HCT116 (cell line): Measurements from ENCODE around the gene AMZ1. TPM values are rescaled to one million over a fixed set of nuclear protein-coding genes. Genes with fewer than 3 reads are reported as not detected.

Experiments
- ATAC-seq: fragments of 200-7000 bp; cut with Tn5 transposase; 2 replicates; pipeline ENCODE4 v1.9.1; 2020; ENCODE audit warnings: mild to moderate bottlenecking, moderate library complexity
- BruUV-seq: library from RNA; stranded (reverse); fragments of 400-500 nt; replicated peaks from 2 replicates; lab custom pipeline; 2021; lab: Mats Ljungman, UMichigan
- CTCF ChIA-PET: fragments of 300-600 bp; sonication (Branson Sonifier 250); formaldehyde crosslinking; loops from one replicate; lab custom pipeline; 2021; ENCODE audit warnings: antibody characterized with exemption; lab: Charles Lee
- POLR2A ChIA-PET: fragments of 300-600, 350-600 bp; sonication (Branson Sonifier 250); formaldehyde crosslinking; loops from one replicate; lab custom pipeline; 2021; ENCODE audit warnings: antibody characterized with exemption; lab: Charles Lee
- RAD21 ChIA-PET, 2 experiments: fragments of 300-600 bp; sonication (Branson Sonifier 250); formaldehyde crosslinking; loops; one replicate each; lab custom pipeline; 2023; ENCODE audit warnings: low total read pairs in 2 of 2; ENCODE audit not compliant: uncharacterized antibody in 2 of 2, unreplicated experiment in 2 of 2, low non-redundant PET in 1 of 2; lab: Charles Lee
- DNase-seq: peaks from one replicate; pipeline ENCODE4 v3.0.0-alpha.2; 2010; ENCODE audit warnings: low read depth, low spot score
- H2AFZ ChIP-seq: fragments of 200-600 bp; shearing (Covaris generic), sonication (generic); 2 replicates; pipeline ENCODE4 v1.6.1; 2017; ENCODE audit warnings: low read depth, mixed run types, mixed read lengths, antibody characterized with exemption, low read length; ENCODE audit not compliant: poor library complexity, severe bottlenecking
- H3K27ac ChIP-seq: 2 replicates; pipeline ENCODE4 v1.5.1; 2012; ENCODE audit warnings: low read depth, low read length
- H3K27me3 ChIP-seq: fragments of 200-600 bp; sonication (generic); 2 replicates; pipeline ENCODE4 v1.6.1; 2016; ENCODE audit warnings: mixed run types, low read length, mixed read lengths; ENCODE audit not compliant: insufficient read depth
- H3K36me3 ChIP-seq, 2 experiments: fragments of 200-500 bp in 1 of 2; fragments of 200-600 bp in 1 of 2; sonication (Bioruptor generic) in 1 of 2; sonication (generic) in 1 of 2; 2 replicates each; pipeline versions ENCODE4 v1.5.1 to v1.6.1; 2014 to 2016; ENCODE audit warnings: low read length in 2 of 2, inconsistent platforms in 1 of 2, mixed read lengths in 1 of 2, mixed run types in 1 of 2; ENCODE audit not compliant: insufficient read depth in 2 of 2, control insufficient read depth in 1 of 2
- H3K4me1 ChIP-seq, 2 experiments: fragments of 200-600 bp in 1 of 2; sonication (generic) in 1 of 2; 2 replicates each; pipeline versions ENCODE4 v1.5.1 to v1.6.1; 2012 to 2017; ENCODE audit warnings: low read length in 2 of 2, inconsistent platforms in 1 of 2, mild to moderate bottlenecking in 1 of 2, mixed read lengths in 1 of 2, mixed run types in 1 of 2, moderate library complexity in 1 of 2; ENCODE audit not compliant: insufficient read depth in 2 of 2, control insufficient read depth in 1 of 2
- H3K4me2 ChIP-seq: fragments of 200-600 bp; sonication (generic); 2 replicates; pipeline ENCODE4 v1.6.1; 2017; ENCODE audit warnings: mixed run types, low read length, mixed read lengths
- H3K4me3 ChIP-seq, 2 experiments: fragments of 200-600 bp in 1 of 2; sonication (generic) in 1 of 2; replicated peaks in 1 of 2; 2 replicates each; pipeline ENCODE4 v1.5.1; 2011 to 2016; ENCODE audit warnings: low read length in 2 of 2, control low read depth in 1 of 2, low read depth in 1 of 2, mild to moderate bottlenecking in 1 of 2, mixed read lengths in 1 of 2, mixed run types in 1 of 2
- H3K79me2 ChIP-seq: fragments of 200-600 bp; sonication (generic); 2 replicates; pipeline ENCODE4 v1.6.1; 2017; ENCODE audit warnings: mild to moderate bottlenecking, mixed run types, low read length, moderate library complexity, mixed read lengths; ENCODE audit not compliant: insufficient read depth
- H3K9ac ChIP-seq: fragments of 200-600 bp; sonication (generic); 2 replicates; pipeline ENCODE4 v1.6.1; 2016; ENCODE audit warnings: low read length, mixed read lengths
- H3K9me2 ChIP-seq: fragments of 200-600 bp; sonication (generic), shearing (Covaris generic); 2 replicates; pipeline ENCODE4 v1.6.1; 2017; ENCODE audit warnings: mixed run types, mild to moderate bottlenecking, moderate library complexity; ENCODE audit not compliant: insufficient read depth
- H3K9me3 ChIP-seq, 2 experiments: fragments of 200-500 bp in 1 of 2; fragments of 200-600 bp in 1 of 2; sonication (Bioruptor generic) in 1 of 2; sonication (generic) in 1 of 2; 2 replicates each; pipeline ENCODE4 v1.6.1; 2014 to 2017; ENCODE audit warnings: low read length in 2 of 2, mixed read lengths in 2 of 2, inconsistent platforms in 1 of 2, low read depth in 1 of 2, mild to moderate bottlenecking in 1 of 2, mixed run types in 1 of 2, moderate library complexity in 1 of 2; ENCODE audit not compliant: control insufficient read depth in 1 of 2, insufficient read depth in 1 of 2
- H4K20me1 ChIP-seq: fragments of 200-600 bp; sonication (generic), shearing (Covaris generic); 2 replicates; pipeline ENCODE4 v1.6.1; 2017; ENCODE audit warnings: mixed run types, mild to moderate bottlenecking, moderate library complexity; ENCODE audit not compliant: insufficient read depth
- EGR1 ChIP-seq: IDR thresholded peaks from 2 replicates; pipeline ENCODE4 v1.6.1; 2012; ENCODE audit warnings: low read depth
- ELF1 ChIP-seq: IDR thresholded peaks from 2 replicates; pipeline ENCODE4 v1.6.1; 2012; ENCODE audit warnings: low read depth, borderline replicate concordance
- EZH2 ChIP-seq: fragments of 200-600 bp; sonication (generic); IDR thresholded peaks from 2 replicates; pipeline ENCODE4 v1.6.1; 2017; ENCODE audit warnings: antibody characterized with exemption, mixed run types
- EZH2phosphoT487 ChIP-seq: fragments of 200-600 bp; IDR thresholded peaks from 2 replicates; pipeline ENCODE4 v1.6.1; 2018; ENCODE audit warnings: antibody characterized with exemption, borderline replicate concordance
- FOSL1 ChIP-seq: IDR thresholded peaks from 2 replicates; pipeline ENCODE4 v1.6.1; 2012; ENCODE audit warnings: low read depth
- JUND ChIP-seq: IDR thresholded peaks from 2 replicates; pipeline ENCODE4 v1.6.1; 2012
- POLR2A ChIP-seq: IDR thresholded peaks from 2 replicates; pipeline ENCODE4 v1.7.0; 2011; ENCODE audit warnings: borderline replicate concordance; ENCODE audit not compliant: insufficient read depth, insufficient read length; ENCODE audit errors: extremely low read depth
- POLR2AphosphoS5 ChIP-seq: IDR thresholded peaks from 2 replicates; pipeline ENCODE4 v1.6.1; 2011; ENCODE audit warnings: mild to moderate bottlenecking, low read depth, low read length, moderate library complexity
- RAD21 ChIP-seq: IDR thresholded peaks from 2 replicates; pipeline ENCODE4 v1.6.1; 2012; ENCODE audit warnings: low read depth, mild to moderate bottlenecking
- SP1 ChIP-seq: IDR thresholded peaks from 2 replicates; pipeline ENCODE4 v1.6.1; 2012; ENCODE audit warnings: low read depth
- SRF ChIP-seq: IDR thresholded peaks from 2 replicates; pipeline ENCODE4 v1.6.1; 2012; ENCODE audit warnings: low read depth
- TCF7L2 ChIP-seq: IDR thresholded peaks from 2 replicates; pipeline ENCODE4 v1.7.0; 2011; ENCODE audit warnings: borderline replicate concordance, inconsistent platforms; ENCODE audit not compliant: insufficient read depth, insufficient read length; ENCODE audit errors: extremely low read depth
- ZFX ChIP-seq: fragments of 450-650 bp; IDR thresholded peaks from 2 replicates; pipeline ENCODE4 v1.6.1; 2017
- ZNF274 ChIP-seq: fragments of 200-500 bp; sonication (Bioruptor generic); IDR thresholded peaks from 2 replicates; pipeline ENCODE4 v1.6.1; 2014; ENCODE audit warnings: mild to moderate bottlenecking, low read depth, low read length, inconsistent platforms
- intact Hi-C: fragments of 100-400 bp; cut with micrococcal nuclease; formaldehyde crosslinking; loops from 2 replicates; pipeline ENCODE4 v1.10.0; 2022
- total RNA-seq: library from RNA; stranded (reverse); gene quantifications from one replicate; pipeline ENCODE4 v1.2.1, GENCODE V29; 2021; ENCODE audit not compliant: unreplicated experiment
- TF ChIP-seq, protein P1 (sequence below), 3 experiments: fragments of 200-600 bp in 1 of 3; sonication (generic) in 1 of 3; IDR thresholded peaks in 2 of 3; conservative IDR thresholded peaks in 1 of 3; 2 replicates each; pipeline ENCODE4 v1.5.1; 2012 to 2017; ENCODE audit warnings: low read depth in 2 of 3, low read length in 2 of 3, antibody characterized with exemption in 1 of 3, borderline replicate concordance in 1 of 3, control low read depth in 1 of 3, mild to moderate bottlenecking in 1 of 3, mixed read lengths in 1 of 3, mixed run types in 1 of 3, moderate library complexity in 1 of 3; ENCODE audit not compliant: insufficient read depth in 1 of 3
- TF ChIP-seq, protein P2 (sequence below): IDR thresholded peaks from 2 replicates; pipeline ENCODE4 v1.6.1; 2012
- TF ChIP-seq, protein P3 (sequence below): IDR thresholded peaks from 2 replicates; pipeline ENCODE4 v1.6.1; 2011; ENCODE audit warnings: mild to moderate bottlenecking, low read length, moderate library complexity; ENCODE audit not compliant: insufficient replicate concordance; ENCODE audit errors: extremely low read depth
- TF ChIP-seq, protein P4 (sequence below): IDR thresholded peaks from 2 replicates; pipeline ENCODE4 v1.6.1; 2012

The AMZ1 gene
- total RNA-seq, 1 experiment from 2014 or later: not detected

DNA sequence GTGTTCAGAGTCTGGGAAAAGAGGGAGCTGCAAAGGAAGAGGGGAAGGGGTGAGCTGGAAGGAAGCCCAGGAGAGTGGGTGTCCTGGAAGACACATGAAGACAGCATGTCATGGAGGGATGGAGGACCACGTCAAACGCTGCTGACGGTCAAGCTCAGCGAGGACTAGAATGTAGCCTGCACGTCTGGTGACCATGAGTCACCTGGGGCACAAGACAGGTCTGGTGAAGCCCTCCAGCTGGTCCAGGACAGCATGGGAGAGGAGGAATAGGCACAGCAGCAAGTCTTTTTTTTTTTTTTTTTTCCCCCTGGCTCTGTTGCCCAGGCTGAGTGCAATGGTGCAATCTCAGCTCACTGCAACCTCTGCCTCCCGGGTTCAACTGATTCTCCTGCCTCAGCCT, 19.6 kb upstream of the AMZ1 start:
- no peaks in the 10 kb centered on the region for H3K27me3 ChIP-seq
- no peaks in the 10 kb centered on the region for H3K9me3 ChIP-seq
- DNase-seq (no peak), ATAC-seq (no peak)
- H4K20me1 ChIP-seq: no peaks in the 10 kb centered on the region
- no peak overlapping the region for H3K4me3 ChIP-seq
- H3K9me2 ChIP-seq: no peaks in the 10 kb centered on the region
- no peak for TF ChIP-seq ZNF274
- no peak for TF ChIP-seq FOSL1
- TF ChIP-seq SRF: no peak
- TF ChIP-seq POLR2A: no peak
- TF ChIP-seq ELF1: no peak
- TF ChIP-seq POLR2AphosphoS5: no peak
- no peak for TF ChIP-seq JUND
- TF ChIP-seq EGR1: no peak
- no peak for TF ChIP-seq RAD21
- no peak for TF ChIP-seq ZFX
- no peak for TF ChIP-seq SP1
- TF ChIP-seq, protein P1, sequence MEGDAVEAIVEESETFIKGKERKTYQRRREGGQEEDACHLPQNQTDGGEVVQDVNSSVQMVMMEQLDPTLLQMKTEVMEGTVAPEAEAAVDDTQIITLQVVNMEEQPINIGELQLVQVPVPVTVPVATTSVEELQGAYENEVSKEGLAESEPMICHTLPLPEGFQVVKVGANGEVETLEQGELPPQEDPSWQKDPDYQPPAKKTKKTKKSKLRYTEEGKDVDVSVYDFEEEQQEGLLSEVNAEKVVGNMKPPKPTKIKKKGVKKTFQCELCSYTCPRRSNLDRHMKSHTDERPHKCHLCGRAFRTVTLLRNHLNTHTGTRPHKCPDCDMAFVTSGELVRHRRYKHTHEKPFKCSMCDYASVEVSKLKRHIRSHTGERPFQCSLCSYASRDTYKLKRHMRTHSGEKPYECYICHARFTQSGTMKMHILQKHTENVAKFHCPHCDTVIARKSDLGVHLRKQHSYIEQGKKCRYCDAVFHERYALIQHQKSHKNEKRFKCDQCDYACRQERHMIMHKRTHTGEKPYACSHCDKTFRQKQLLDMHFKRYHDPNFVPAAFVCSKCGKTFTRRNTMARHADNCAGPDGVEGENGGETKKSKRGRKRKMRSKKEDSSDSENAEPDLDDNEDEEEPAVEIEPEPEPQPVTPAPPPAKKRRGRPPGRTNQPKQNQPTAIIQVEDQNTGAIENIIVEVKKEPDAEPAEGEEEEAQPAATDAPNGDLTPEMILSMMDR (IDR thresholded peaks at IDR 0.05 in 2 of 3, conservative IDR thresholded peaks at IDR 0.05 in 1 of 3; ENCODE audit: borderline replicate concordance in 1 of 3, insufficient read depth in 1 of 3, low read depth in 2 of 3, low read length in 2 of 3): no peak
- TF ChIP-seq, protein P2, sequence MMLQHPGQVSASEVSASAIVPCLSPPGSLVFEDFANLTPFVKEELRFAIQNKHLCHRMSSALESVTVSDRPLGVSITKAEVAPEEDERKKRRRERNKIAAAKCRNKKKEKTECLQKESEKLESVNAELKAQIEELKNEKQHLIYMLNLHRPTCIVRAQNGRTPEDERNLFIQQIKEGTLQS: no peak
- TF ChIP-seq EZH2: no peak
- TF ChIP-seq, protein P3, sequence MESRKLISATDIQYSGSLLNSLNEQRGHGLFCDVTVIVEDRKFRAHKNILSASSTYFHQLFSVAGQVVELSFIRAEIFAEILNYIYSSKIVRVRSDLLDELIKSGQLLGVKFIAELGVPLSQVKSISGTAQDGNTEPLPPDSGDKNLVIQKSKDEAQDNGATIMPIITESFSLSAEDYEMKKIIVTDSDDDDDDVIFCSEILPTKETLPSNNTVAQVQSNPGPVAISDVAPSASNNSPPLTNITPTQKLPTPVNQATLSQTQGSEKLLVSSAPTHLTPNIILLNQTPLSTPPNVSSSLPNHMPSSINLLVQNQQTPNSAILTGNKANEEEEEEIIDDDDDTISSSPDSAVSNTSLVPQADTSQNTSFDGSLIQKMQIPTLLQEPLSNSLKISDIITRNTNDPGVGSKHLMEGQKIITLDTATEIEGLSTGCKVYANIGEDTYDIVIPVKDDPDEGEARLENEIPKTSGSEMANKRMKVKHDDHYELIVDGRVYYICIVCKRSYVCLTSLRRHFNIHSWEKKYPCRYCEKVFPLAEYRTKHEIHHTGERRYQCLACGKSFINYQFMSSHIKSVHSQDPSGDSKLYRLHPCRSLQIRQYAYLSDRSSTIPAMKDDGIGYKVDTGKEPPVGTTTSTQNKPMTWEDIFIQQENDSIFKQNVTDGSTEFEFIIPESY: no peak
- no peak for TF ChIP-seq TCF7L2
- TF ChIP-seq EZH2phosphoT487: no peak
- TF ChIP-seq, protein P4, sequence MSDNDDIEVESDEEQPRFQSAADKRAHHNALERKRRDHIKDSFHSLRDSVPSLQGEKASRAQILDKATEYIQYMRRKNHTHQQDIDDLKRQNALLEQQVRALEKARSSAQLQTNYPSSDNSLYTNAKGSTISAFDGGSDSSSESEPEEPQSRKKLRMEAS: no peak
- no peaks in the 10 kb centered on the region for H3K36me3 ChIP-seq
- no peak overlapping the region for H3K4me2 ChIP-seq
- ChIA-PET CTCF (interaction anchor here (1.6 kb wide), 1 partner anchor 42 kb away, joined by 5 read pairs; no protein-coding TSS in a partner anchor), POLR2A (no interaction called here), RAD21 (no interaction called here)
- H3K4me1 ChIP-seq: peaks cover 0 to 11% of the 10 kb centered on the region in 2 experiments; a peak in 1 of 4 replicates
- no peak overlapping the region for H3K27ac ChIP-seq
- no peak overlapping the region for H2AFZ ChIP-seq
- H3K9ac ChIP-seq: no peak overlapping the region
- H3K79me2 ChIP-seq: no peaks in the 10 kb centered on the region
- no TSS peak for BruUV-seq
- intact Hi-C loops: no loop called here
